ENCODE measurements around the gene TRRAP. TPM values are rescaled to one million over a fixed set of nuclear protein-coding genes. Genes with fewer than 3 reads are reported as not detected.

The TRRAP gene
- polyA plus RNA-seq, 1 donor from 2014 or later, result 12.9 TPM

- H2AFZ ChIP-seq (ENCODE audit: low read depth, low read length), result no peak overlapping the region
- peaks cover under 1% of the 10 kb centered on the region for H3K9me3 ChIP-seq (ENCODE audit: low read length)
- H3F3A ChIP-seq (ENCODE audit: insufficient read depth, low read length, poor library complexity, severe bottlenecking), result no peaks in the 10 kb centered on the region
- no peaks in the 10 kb centered on the region for H3K9me2 ChIP-seq (ENCODE audit: insufficient read depth, low read length)
- TF ChIP-seq SMC3 (conservative IDR thresholded peaks at IDR 0.05; ENCODE audit: poor library complexity) (no peak), RAD21 (conservative IDR thresholded peaks at IDR 0.05) (no peak), EZH2 (IDR thresholded peaks at IDR 0.05; ENCODE audit: borderline replicate concordance, insufficient read depth, low read length, poor library complexity, severe bottlenecking) (no peak), MXI1 (conservative IDR thresholded peaks at IDR 0.05; ENCODE audit: poor library complexity, severe bottlenecking) (no peak), POLR2AphosphoS5 (IDR thresholded peaks at IDR 0.05) (no peak), EP300 (conservative IDR thresholded peaks at IDR 0.05; ENCODE audit: poor library complexity, severe bottlenecking) (no peak), TAF1 (IDR thresholded peaks at IDR 0.05; ENCODE audit: low read depth) (no peak)
- TF ChIP-seq, protein P1, sequence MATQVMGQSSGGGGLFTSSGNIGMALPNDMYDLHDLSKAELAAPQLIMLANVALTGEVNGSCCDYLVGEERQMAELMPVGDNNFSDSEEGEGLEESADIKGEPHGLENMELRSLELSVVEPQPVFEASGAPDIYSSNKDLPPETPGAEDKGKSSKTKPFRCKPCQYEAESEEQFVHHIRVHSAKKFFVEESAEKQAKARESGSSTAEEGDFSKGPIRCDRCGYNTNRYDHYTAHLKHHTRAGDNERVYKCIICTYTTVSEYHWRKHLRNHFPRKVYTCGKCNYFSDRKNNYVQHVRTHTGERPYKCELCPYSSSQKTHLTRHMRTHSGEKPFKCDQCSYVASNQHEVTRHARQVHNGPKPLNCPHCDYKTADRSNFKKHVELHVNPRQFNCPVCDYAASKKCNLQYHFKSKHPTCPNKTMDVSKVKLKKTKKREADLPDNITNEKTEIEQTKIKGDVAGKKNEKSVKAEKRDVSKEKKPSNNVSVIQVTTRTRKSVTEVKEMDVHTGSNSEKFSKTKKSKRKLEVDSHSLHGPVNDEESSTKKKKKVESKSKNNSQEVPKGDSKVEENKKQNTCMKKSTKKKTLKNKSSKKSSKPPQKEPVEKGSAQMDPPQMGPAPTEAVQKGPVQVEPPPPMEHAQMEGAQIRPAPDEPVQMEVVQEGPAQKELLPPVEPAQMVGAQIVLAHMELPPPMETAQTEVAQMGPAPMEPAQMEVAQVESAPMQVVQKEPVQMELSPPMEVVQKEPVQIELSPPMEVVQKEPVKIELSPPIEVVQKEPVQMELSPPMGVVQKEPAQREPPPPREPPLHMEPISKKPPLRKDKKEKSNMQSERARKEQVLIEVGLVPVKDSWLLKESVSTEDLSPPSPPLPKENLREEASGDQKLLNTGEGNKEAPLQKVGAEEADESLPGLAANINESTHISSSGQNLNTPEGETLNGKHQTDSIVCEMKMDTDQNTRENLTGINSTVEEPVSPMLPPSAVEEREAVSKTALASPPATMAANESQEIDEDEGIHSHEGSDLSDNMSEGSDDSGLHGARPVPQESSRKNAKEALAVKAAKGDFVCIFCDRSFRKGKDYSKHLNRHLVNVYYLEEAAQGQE (IDR thresholded peaks at IDR 0.05; ENCODE audit: borderline replicate concordance), result no peak
- TF ChIP-seq, protein P2, sequence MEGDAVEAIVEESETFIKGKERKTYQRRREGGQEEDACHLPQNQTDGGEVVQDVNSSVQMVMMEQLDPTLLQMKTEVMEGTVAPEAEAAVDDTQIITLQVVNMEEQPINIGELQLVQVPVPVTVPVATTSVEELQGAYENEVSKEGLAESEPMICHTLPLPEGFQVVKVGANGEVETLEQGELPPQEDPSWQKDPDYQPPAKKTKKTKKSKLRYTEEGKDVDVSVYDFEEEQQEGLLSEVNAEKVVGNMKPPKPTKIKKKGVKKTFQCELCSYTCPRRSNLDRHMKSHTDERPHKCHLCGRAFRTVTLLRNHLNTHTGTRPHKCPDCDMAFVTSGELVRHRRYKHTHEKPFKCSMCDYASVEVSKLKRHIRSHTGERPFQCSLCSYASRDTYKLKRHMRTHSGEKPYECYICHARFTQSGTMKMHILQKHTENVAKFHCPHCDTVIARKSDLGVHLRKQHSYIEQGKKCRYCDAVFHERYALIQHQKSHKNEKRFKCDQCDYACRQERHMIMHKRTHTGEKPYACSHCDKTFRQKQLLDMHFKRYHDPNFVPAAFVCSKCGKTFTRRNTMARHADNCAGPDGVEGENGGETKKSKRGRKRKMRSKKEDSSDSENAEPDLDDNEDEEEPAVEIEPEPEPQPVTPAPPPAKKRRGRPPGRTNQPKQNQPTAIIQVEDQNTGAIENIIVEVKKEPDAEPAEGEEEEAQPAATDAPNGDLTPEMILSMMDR (IDR thresholded peaks at IDR 0.05; ENCODE audit: poor library complexity, severe bottlenecking), result no peak
- H3K4me2 ChIP-seq (ENCODE audit: low read length), result no peak overlapping the region
- no peak overlapping the region for H3K27ac ChIP-seq (ENCODE audit: low read length)
- peaks cover 12% of the 10 kb centered on the region for H3K36me3 ChIP-seq (ENCODE audit: insufficient read depth, low read length)
- H4K20me1 ChIP-seq (ENCODE audit: insufficient read depth), result no peaks in the 10 kb centered on the region
- H3K9ac ChIP-seq (ENCODE audit: low read length), result no peak overlapping the region
- H3K27me3 ChIP-seq (ENCODE audit: insufficient read depth, low read depth, low read length), result no peaks in the 10 kb centered on the region
- H3K4me3 ChIP-seq (ENCODE audit: low read length), result no peak overlapping the region
- no peaks in the 10 kb centered on the region for H3K79me2 ChIP-seq (replicated peaks; ENCODE audit: insufficient read depth, low read length)
These were observed 112.8 kb downstream of the TRRAP start for GRCh38 chr7:98991141-98991540.

DNA sequence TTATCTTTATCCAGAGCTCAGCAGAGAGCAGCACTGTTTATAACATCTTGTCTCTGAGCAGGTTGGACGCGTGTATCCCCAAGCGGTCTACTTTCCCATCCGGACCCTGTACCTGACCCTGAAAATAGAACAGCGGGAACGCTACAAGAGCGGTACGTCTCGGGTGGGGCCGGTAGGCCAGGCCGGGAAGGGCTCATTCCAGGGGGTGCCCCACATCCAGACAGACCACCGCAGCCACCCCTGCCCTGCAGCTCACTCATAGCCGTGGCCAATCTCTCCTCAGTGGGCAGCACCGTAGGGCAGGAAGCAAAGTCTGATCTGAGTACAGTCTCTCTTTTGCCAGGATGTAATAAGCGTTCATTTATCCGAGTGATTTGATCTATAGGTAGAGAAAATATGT lies 113.7 kb downstream of the TRRAP start:
- H3K27me3 ChIP-seq (ENCODE audit: insufficient read depth, low read depth, low read length), result no peaks in the 10 kb centered on the region
- H3K9me3 ChIP-seq (ENCODE audit: low read length), result no peaks in the 10 kb centered on the region
- no peaks in the 10 kb centered on the region for H3F3A ChIP-seq (ENCODE audit: insufficient read depth, low read length, poor library complexity, severe bottlenecking)
- H3K4me2 ChIP-seq (ENCODE audit: low read length), result no peak overlapping the region
- H3K36me3 ChIP-seq (ENCODE audit: insufficient read depth, low read length), result peaks cover 11% of the 10 kb centered on the region
- no peaks in the 10 kb centered on the region for H3K79me2 ChIP-seq (replicated peaks; ENCODE audit: insufficient read depth, low read length)
- no peak overlapping the region for H3K4me3 ChIP-seq (ENCODE audit: low read length)
- no peaks in the 10 kb centered on the region for H4K20me1 ChIP-seq (ENCODE audit: insufficient read depth)
- no peaks in the 10 kb centered on the region for H3K9me2 ChIP-seq (ENCODE audit: insufficient read depth, low read length)
- TF ChIP-seq MXI1 (conservative IDR thresholded peaks at IDR 0.05; ENCODE audit: poor library complexity, severe bottlenecking) (no peak), EZH2 (IDR thresholded peaks at IDR 0.05; ENCODE audit: borderline replicate concordance, insufficient read depth, low read length, poor library complexity, severe bottlenecking) (no peak), TAF1 (IDR thresholded peaks at IDR 0.05; ENCODE audit: low read depth) (no peak), EP300 (conservative IDR thresholded peaks at IDR 0.05; ENCODE audit: poor library complexity, severe bottlenecking) (no peak), POLR2AphosphoS5 (IDR thresholded peaks at IDR 0.05) (no peak), RAD21 (conservative IDR thresholded peaks at IDR 0.05) (no peak), SMC3 (conservative IDR thresholded peaks at IDR 0.05; ENCODE audit: poor library complexity) (no peak)
- TF ChIP-seq, protein P1 (IDR thresholded peaks at IDR 0.05; ENCODE audit: borderline replicate concordance), result no peak
- TF ChIP-seq, protein P2 (IDR thresholded peaks at IDR 0.05; ENCODE audit: poor library complexity, severe bottlenecking), result no peak
- H2AFZ ChIP-seq (ENCODE audit: low read depth, low read length), result no peak overlapping the region
- no peak overlapping the region for H3K9ac ChIP-seq (ENCODE audit: low read length)
- H3K27ac ChIP-seq (ENCODE audit: low read length), result no peak overlapping the region

All from neural cell (in vitro differentiated cells).